Amniotic stem cell (primary cell): ENCODE data around the gene MS4A5.
"Not testable (repeated sequence)": the region's sequence is repeated elsewhere in the genome, so short reads cannot be mapped to it uniquely, and the experiment has no call there.

Experiments
- DNase-seq: peaks from one replicate; lab custom pipeline; 2025; lab: John Stamatoyannopoulos, UW

The MS4A5 gene, protein sequence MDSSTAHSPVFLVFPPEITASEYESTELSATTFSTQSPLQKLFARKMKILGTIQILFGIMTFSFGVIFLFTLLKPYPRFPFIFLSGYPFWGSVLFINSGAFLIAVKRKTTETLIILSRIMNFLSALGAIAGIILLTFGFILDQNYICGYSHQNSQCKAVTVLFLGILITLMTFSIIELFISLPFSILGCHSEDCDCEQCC

DNA sequence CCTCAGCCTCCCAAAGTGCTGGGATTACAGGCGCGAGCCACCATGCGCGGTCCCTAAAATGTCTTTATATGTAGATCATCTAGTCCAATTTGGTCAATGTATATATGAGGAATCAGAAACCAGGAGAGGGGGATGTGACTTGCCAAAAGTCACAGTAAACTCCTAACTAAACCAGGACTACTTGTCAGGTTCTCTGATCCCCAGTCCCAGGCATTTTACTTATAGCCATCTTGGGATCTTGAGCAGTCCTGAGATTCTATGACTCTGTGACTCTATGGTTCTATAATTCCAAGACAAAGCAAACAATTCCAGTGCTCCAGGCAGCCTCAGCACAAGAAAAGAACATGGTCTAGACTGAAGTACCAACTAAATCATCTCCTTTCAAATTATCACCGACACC, at the start of gene MS4A5:
Gene MS4A5 (plus strand): TSS at position 301 of the 400 bp plus-strand sequence. CDS start 103 bp downstream, outside the sequence.
- no peak for DNase-seq

GRCh38 chr11:60389279-60389910, 40.0 kb upstream of the MS4A5 start:
- no peak for DNase-seq

- no peak for DNase-seq
Measured at GRCh38 chr11:60390419-60390818, 39.0 kb upstream of the MS4A5 start.

DNA sequence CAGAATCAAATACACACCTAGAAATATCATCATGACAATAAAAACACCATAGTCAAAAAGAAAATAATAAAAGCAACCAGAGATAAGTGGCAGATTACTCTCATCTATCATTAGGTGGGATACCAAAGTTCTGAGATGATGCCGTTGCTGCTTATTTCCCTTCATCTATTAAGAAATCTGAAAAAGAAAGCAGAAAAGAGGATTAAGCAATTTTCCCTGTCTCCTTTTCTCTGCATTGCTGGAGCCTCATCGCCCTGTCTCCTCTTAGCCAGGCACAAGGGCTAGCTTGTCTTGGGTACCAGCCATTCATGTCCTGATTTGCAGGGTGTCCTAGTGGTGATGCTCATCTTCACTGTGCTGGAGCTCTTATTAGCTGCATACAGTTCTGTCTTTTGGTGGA, 37.0 kb upstream of the MS4A5 start:
- DNase-seq = no peak

- DNase-seq = no peak
Measured at GRCh38 chr11:60393016-60393415, 36.4 kb upstream of the MS4A5 start.

GRCh38 chr11:60394666-60395380, 34.5 kb upstream of the MS4A5 start:
- DNase-seq = no peak

DNA sequence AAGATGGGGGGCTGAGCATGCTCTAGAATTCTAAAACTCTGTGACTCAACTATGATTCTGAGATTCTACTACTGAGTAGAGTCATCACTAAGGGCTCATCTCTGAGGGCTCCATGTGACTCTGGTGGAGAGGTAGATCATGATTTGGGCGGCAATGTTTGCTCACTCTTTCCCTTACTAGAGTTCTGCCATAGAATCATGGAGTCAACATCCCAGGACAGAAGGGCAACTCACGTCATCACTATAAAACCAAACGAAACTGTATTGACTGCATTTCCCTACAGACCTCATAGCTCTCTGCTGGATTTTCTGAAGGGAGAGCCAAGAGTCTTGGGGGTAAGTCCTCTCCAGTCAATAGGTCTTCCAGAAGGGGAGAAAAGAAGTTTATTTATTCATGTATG, 33.0 kb upstream of the MS4A5 start, which contains the start of gene MS4A14:
Gene MS4A14 (plus strand): TSS at position 78 of the 400 bp plus-strand sequence. CDS start 120 bp downstream, at position 198.
- no peak for DNase-seq

DNA sequence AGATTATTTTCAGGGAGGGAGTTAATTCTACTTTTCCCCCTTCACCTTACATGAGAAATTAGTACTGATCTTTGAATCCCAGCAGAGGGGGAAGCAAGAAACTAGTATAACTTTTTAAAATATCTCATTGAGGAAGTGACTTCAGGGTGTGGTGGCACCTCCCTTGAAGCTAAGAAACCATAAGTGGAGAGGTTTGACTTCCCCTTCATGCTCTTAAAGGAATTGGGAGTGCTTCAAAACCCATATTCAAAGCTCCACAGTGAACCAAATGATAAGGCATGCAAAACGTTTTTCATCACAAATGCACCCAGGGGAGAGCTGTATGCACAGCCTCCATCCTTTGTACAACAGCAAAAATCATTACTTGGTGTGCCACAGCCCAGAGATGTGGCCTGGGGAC, 32.6 kb upstream of the MS4A5 start:
- DNase-seq = no peak

DNA sequence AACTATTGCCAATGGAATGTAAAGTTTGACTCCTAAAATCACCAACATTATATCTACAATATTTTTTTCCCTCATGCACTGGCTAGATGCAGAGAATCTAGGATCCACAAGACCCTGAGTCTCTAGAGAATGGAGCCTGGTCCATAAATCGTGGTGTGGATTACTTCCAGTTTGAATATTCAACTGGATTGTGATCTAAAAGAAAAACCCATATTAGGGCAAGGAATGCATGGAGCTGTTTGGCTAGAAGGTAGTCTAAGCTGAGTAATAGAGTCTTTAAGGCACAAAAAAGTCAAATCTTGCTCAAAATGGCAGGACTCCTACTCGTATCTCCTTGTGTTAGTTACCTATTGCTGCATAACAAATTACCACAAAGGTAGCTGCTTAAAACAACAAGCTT, 9.4 kb upstream of the MS4A5 start:
- no peak for DNase-seq

DNA sequence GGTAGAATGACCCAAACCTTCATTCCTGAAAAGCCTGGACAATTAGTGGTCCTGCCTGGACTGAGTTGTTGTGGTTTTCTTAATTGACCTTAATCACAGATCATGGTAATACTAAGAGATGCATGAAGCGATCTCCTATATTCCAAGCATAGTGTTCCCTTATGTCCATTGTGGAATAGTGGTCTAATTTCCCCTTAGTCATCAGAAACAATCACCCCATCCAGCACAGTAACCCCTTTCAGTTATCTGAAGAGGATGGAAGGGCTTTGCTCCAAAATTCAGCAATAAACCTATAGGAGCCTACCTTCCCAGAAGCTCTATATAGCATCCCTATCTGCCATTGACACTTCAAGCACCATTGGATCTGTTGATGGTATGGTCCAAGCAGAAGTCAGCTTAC, 6.8 kb upstream of the MS4A5 start:
- no peak for DNase-seq

- DNase-seq = no peak
Measured at GRCh38 chr11:60428517-60428916, 855 bp upstream of the MS4A5 start.

DNA sequence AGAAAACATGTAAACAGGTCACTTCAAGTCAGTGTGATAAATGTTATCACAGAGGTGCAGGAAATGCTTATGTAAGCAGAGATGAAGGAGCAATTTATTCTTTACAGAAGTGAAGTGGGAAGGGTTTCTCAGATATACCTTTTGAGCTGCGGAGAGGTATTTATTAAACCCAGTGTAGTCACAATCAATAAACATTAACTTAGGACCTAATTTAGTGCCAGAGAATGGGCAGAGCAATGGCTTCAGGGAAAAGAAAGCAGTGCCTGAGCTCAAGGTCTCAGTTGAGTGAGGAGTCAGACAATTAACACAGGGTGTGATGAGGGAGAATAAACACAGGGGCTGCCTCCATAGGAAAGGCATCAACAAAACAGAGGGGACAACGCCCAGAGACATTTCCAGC, 1.9 kb downstream of the MS4A5 start:
- DNase-seq = no peak

DNA sequence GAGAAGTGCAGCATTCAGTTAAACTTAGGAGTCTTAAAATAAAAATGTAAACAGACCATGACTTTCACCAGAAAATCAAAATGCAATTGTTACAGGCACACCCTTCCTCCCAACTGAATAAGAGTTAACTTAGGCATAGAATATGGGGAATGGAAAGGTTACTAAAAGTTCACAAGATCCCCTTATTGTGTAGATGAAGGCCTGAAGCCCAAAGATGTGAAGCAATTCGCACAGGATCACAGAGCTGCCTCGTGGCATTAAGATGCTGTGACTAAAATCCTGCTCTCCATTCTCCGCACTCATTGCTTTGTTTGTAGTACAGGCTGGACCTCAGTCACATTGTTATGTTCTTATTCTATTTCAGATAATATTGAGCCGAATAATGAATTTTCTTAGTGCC, 4.0 kb downstream of the MS4A5 start:
- DNase-seq = no peak

- no peak for DNase-seq
Measured at GRCh38 chr11:60447070-60447469, 17.7 kb downstream of the MS4A5 start.

- no peak for DNase-seq
Measured at GRCh38 chr11:60447846-60448245, 18.5 kb downstream of the MS4A5 start.

DNA sequence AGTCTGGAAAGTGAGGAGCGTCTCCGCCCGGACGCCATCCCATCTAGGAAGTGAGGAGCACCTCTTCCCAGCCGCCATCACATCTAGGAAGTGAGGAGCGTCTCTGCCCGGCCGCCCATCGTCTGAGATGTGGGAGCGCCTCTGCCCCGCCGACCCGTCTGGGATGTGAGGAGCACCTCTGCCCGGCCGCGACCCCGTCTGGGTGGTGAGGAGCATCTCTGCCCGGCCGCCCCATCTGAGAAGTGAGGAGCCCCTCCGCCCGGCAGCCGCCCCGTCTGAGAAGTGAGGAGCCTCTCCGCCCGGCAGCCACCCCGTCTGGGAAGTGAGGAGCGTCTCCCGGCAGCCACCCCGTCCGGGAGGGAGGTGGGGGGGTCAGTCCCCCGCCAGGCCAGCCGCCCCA, 21.8 kb downstream of the MS4A5 start:
- not testable (repeated sequence) for DNase-seq

GRCh38 chr11:60454212-60454611, 24.8 kb downstream of the MS4A5 start:
- no peak for DNase-seq

DNA sequence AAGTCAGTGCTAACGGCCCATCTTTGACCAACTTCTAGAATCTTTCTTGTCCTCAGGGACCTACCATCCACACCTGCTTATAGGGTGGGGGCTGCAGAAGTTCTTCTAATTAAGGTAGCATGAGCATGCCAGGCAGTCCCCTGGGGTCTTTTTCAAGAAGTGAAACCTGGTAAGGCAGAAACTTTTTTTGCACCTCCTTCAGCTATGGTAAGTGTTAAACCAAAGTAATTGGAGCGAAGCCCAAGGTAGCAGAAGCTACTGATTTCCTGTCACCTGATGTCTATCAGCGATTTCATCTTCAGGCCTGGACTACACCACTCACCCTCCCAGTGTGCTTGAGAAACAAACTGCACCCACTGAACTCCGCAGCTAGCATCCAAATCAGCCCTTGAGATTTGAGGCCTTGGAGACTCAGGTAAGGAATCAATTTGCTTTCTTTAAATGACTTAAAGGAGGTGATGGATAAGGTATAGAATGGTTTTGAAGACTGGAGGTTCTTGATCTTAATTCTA, 26.2 kb downstream of the MS4A5 start, which contains the start of gene MS4A1:
Gene MS4A1 (plus strand): TSS at position 317 of the 512 bp plus-strand sequence. CDS start 6,528 bp downstream, outside the sequence.
- no peak for DNase-seq

DNA sequence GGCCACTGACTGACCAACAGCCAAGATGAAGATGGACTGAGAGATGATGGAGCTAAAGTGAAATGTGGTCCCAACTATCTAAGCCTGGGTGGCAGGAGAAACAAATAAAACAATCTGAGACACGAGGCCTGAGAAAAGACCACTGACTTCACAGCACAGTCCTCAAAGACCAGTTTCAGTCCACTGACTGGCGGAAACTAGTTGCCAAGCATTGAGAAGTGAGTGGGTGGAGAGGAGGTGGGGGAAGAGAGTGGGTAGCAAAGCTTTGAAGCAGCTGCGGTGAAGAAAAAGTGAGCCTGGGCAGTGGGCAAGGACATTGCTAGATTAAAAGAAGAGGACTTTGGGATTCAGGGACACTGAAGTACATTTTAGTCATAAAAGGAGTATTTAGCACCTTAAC, 28.2 kb downstream of the MS4A5 start:
- DNase-seq = no peak

DNA sequence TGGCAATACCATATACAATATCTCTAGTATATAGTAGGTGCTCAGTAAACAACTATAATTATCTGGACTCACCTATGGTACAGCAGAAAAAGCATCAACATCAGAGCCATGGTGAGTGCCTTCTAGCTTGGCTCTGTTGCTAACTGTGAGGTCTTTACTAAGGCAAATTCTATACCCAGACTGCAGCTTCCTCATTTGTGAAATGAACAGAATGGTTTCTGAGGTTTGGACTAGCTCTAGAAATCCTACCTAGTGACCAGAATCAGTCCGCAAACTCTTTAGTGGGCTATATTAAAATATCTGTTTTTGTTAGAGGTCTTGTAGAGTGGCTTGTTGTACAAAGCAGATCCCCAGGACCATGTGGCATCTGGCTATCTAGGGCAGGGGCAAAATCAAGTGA, 30.0 kb downstream of the MS4A5 start:
- DNase-seq = no peak

DNA sequence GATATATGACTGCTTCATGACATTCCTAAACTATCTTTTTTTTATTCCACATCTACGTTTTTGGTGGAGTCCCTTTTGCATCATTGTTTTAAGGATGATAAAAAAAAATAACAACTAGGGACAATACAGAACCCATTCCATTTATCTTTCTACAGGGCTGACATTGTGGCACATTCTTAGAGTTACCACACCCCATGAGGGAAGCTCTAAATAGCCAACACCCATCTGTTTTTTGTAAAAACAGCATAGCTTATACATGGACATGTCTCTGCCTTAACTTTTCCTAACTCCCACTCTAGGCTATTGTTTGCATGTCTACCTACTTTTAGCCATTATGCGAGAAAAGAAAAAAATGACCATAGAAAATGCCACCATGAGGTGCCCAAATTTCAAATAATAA, 39.5 kb downstream of the MS4A5 start:
- DNase-seq = no peak

GRCh38 chr11:60469723-60470122, 40.4 kb downstream of the MS4A5 start:
- DNase-seq = no peak

GRCh38 chr11:60477035-60477445, 47.7 kb downstream of the MS4A5 start:
- DNase-seq = no peak
